GM18526 (cell line): ENCODE measurements around the gene ERBB2.

ENCODE experiments used
- POLR2A ChIP-seq: IDR thresholded peaks from 3 replicates; pipeline ENCODE4 v1.6.1; 2011; ENCODE audit not compliant: insufficient read length; ENCODE audit errors: extremely low read depth

The ERBB2 gene

GRCh38 chr17:39702901-39703893, 3.3 kb downstream of the ERBB2 start:
- no peak for TF ChIP-seq POLR2A

- TF ChIP-seq POLR2A: no peak
These were observed 4.0 kb downstream of the ERBB2 start for GRCh38 chr17:39703913-39704312.

GRCh38 chr17:39704821-39705551, 5.1 kb downstream of the ERBB2 start:
- TF ChIP-seq POLR2A: no peak

GRCh38 chr17:39705786-39706348, 6.0 kb downstream of the ERBB2 start:
- TF ChIP-seq POLR2A: no peak

GRCh38 chr17:39706383-39706782, 6.5 kb downstream of the ERBB2 start:
- no peak for TF ChIP-seq POLR2A

DNA sequence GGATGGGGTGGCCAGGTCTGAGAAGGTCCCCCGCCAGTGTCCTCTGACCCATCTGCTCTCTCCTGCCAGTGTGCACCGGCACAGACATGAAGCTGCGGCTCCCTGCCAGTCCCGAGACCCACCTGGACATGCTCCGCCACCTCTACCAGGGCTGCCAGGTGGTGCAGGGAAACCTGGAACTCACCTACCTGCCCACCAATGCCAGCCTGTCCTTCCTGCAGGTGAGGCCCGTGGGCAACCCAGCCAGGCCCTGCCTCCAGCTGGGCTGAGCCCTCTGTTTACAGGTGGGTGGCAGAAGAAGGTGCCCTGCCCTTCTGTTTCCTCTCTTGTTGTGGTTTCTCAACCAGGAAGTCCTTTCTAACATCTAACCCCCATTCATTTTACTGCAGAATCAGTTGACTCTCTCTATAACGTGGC, 7.1 kb downstream of the ERBB2 start:
- no peak for TF ChIP-seq POLR2A

DNA sequence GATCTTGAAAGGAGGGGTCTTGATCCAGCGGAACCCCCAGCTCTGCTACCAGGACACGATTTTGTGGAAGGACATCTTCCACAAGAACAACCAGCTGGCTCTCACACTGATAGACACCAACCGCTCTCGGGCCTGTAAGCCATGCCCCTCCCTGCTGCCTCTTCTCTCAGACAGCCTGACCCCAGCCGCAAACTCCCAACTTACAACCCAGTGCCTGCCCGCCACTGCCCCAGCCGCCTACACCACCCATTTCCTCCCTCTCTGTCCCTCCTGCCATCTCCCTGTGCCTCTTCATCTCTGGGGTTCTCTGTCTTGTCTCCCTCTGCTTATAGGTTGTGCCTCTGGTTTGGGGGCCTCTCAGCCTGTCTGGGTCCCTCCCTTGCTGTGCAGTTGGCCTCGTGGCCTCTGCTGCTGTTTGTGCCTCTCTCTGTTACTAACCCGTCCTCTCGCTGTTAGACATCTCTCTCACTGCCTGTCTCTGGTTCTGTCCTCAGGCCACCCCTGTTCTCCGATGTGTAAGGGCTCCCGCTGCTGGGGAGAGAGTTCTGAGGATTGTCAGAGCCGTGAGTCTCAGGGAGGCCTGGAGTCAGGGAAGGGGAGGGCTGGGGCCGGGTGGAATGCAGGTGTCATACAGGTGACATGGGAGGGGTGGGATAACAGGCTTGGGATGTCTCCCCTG, 9.6 kb downstream of the ERBB2 start:
- no peak for TF ChIP-seq POLR2A

- TF ChIP-seq POLR2A: no peak
These were observed 10.4 kb downstream of the ERBB2 start for GRCh38 chr17:39709998-39710964.

GRCh38 chr17:39711851-39712250, 12.0 kb downstream of the ERBB2 start:
- no peak for TF ChIP-seq POLR2A

GRCh38 chr17:39714234-39714633, 14.4 kb downstream of the ERBB2 start:
- TF ChIP-seq POLR2A: no peak

DNA sequence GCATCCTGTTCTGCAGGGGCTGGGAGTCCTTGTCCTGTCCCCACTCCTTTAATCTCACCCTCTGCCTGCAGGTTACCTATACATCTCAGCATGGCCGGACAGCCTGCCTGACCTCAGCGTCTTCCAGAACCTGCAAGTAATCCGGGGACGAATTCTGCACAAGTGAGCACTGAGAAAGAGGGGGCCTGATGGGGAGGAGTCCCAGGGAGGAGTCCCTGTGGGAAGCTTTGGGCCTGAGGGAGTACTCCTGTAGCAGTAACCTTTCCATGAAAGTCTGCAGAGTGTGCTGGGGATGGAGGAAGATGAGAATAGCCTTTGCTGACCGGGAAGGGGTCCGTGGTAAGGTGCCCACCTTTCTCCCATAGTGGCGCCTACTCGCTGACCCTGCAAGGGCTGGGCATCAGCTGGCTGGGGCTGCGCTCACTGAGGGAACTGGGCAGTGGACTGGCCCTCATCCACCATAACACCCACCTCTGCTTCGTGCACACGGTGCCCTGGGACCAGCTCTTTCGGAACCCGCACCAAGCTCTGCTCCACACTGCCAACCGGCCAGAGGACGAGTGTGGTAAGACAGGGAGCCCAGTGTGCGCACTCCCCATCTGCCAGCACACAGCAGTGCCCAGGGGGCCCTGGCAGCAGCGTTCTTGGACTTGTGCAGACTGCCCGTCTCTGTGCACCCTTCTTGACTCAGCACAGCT, 15.7 kb downstream of the ERBB2 start:
- TF ChIP-seq POLR2A: no peak

DNA sequence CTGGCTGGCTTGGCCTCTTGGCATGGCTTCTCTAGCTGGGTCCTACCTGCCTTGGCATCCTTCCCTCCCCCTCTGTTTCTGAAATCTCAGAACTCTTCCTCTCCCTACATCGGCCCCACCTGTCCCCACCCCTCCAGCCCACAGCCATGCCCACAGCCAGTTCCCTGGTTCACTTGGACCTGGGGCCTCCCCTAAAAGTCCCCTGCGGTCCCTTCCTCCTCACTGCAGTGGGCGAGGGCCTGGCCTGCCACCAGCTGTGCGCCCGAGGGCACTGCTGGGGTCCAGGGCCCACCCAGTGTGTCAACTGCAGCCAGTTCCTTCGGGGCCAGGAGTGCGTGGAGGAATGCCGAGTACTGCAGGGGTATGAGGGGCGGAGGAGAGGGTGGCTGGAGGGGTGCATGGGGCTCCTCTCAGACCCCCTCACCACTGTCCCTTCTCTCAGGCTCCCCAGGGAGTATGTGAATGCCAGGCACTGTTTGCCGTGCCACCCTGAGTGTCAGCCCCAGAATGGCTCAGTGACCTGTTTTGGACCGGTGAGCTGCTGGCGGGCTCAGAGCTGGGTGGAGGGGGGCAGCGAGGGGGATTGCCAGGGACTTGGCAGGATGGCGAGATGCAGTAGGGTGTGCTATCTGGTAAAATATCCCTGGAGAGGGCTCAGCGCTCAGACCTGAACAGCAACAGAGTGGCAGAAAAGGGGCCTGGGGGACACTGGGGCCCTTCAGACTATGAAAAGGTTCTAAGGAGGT, 16.4 kb downstream of the ERBB2 start:
- TF ChIP-seq POLR2A: no peak
